ENCODE results near the gene KDM3A. TPM values are rescaled to one million over a fixed set of nuclear protein-coding genes. Genes with fewer than 3 reads are reported as not detected.

The KDM3A gene
- total RNA-seq, 4 donors from 2014 or later = 37.3 to 68.6 (median 52.0) TPM

- H3K27me3 ChIP-seq = no peaks in the 10 kb centered on the region
- no peaks in the 10 kb centered on the region for H3K9me3 ChIP-seq
- no peak for DNase-seq (ENCODE audit: extremely low spot score)
- peaks cover 10 to 31% (median 24%) of the 10 kb centered on the region in 4 donors for H3K4me1 ChIP-seq
- TF ChIP-seq EP300 (IDR thresholded peaks at IDR 0.05) = no peak
- no peak for TF ChIP-seq POLR2AphosphoS5 (IDR thresholded peaks at IDR 0.05)
- no peak for TF ChIP-seq CTCF (IDR thresholded peaks at IDR 0.05)
- no peak for TF ChIP-seq POLR2A (IDR thresholded peaks at IDR 0.05; ENCODE audit: low read depth)
- H3K4me3 ChIP-seq = no peak overlapping the region
- H3K36me3 ChIP-seq = peaks cover 55 to 98% (median 89%) of the 10 kb centered on the region in 4 donors
- intact Hi-C loops (cut with DNase I) = no loop called here
- 100% methylated on average over 1 of the region's 1 CpG for WGBS
- no peak overlapping the region for H3K27ac ChIP-seq (replicated peaks in 1 of 4)
Measured at GRCh38 chr2:86470890-86471289, 29.7 kb downstream of the KDM3A start.

- H3K36me3 ChIP-seq = peaks cover 47 to 95% (median 85%) of the 10 kb centered on the region in 4 donors
- H3K9me3 ChIP-seq = no peaks in the 10 kb centered on the region
- no peaks in the 10 kb centered on the region for H3K27me3 ChIP-seq
- TF ChIP-seq CTCF (IDR thresholded peaks at IDR 0.05) (no peak), POLR2AphosphoS5 (IDR thresholded peaks at IDR 0.05) (no peak), POLR2A (IDR thresholded peaks at IDR 0.05; ENCODE audit: low read depth) (no peak), EP300 (IDR thresholded peaks at IDR 0.05) (no peak)
- peaks cover 17 to 29% (median 23%) of the 10 kb centered on the region in 4 donors for H3K4me1 ChIP-seq
- no peak for DNase-seq (ENCODE audit: extremely low spot score)
- no peak overlapping the region for H3K4me3 ChIP-seq
- WGBS = 96% methylated on average over 6 of the region's 6 CpGs
- intact Hi-C loops (cut with DNase I) = no loop called here
- H3K27ac ChIP-seq (replicated peaks in 1 of 4) = no peak overlapping the region
Measured at GRCh38 chr2:86471637-86472036, 30.5 kb downstream of the KDM3A start.

- H3K36me3 ChIP-seq = peaks cover 55 to 96% (median 79%) of the 10 kb centered on the region in 4 donors
- no peak for DNase-seq (ENCODE audit: extremely low spot score)
- H3K27me3 ChIP-seq = no peaks in the 10 kb centered on the region
- intact Hi-C loops (cut with DNase I) = no loop called here
- H3K4me3 ChIP-seq = no peak overlapping the region
- H3K9me3 ChIP-seq = no peaks in the 10 kb centered on the region
- no peak overlapping the region for H3K27ac ChIP-seq (replicated peaks in 1 of 4)
- H3K4me1 ChIP-seq = peaks cover 27 to 42% (median 35%) of the 10 kb centered on the region in 4 donors
- TF ChIP-seq CTCF (IDR thresholded peaks at IDR 0.05) (no peak), EP300 (IDR thresholded peaks at IDR 0.05) (no peak), POLR2AphosphoS5 (IDR thresholded peaks at IDR 0.05) (no peak), POLR2A (IDR thresholded peaks at IDR 0.05; ENCODE audit: low read depth) (no peak)
Measured at GRCh38 chr2:86476092-86476491, 34.9 kb downstream of the KDM3A start.

GRCh38 chr2:86476918-86477317 is 35.7 kb downstream of the KDM3A start:
- Histone ChIP-seq H3K27me3 (no peaks in the 10 kb centered on the region), H3K4me3 (no peak overlapping the region), H3K9me3 (no peaks in the 10 kb centered on the region), H3K36me3 (peaks cover 48 to 95% (median 80%) of the 10 kb centered on the region in 4 donors), H3K27ac (replicated peaks in 1 of 4) (no peak overlapping the region), H3K4me1 (peaks cover 35 to 51% (median 41%) of the 10 kb centered on the region in 4 donors)
- intact Hi-C loops (cut with DNase I) = no loop called here
- DNase-seq (ENCODE audit: extremely low spot score) = no peak
- WGBS = 93% methylated on average over 3 of the region's 3 CpGs
- TF ChIP-seq POLR2A (IDR thresholded peaks at IDR 0.05; ENCODE audit: low read depth) (no peak), POLR2AphosphoS5 (IDR thresholded peaks at IDR 0.05) (no peak), CTCF (IDR thresholded peaks at IDR 0.05) (no peak), EP300 (IDR thresholded peaks at IDR 0.05) (no peak)

- no peak overlapping the region for H3K4me3 ChIP-seq
- TF ChIP-seq CTCF (IDR thresholded peaks at IDR 0.05) (no peak), POLR2AphosphoS5 (IDR thresholded peaks at IDR 0.05) (no peak), EP300 (IDR thresholded peaks at IDR 0.05) (no peak), POLR2A (IDR thresholded peaks at IDR 0.05; ENCODE audit: low read depth) (no peak)
- H3K36me3 ChIP-seq = peaks cover 52 to 95% (median 81%) of the 10 kb centered on the region in 4 donors
- peaks cover 40 to 55% (median 44%) of the 10 kb centered on the region in 4 donors for H3K4me1 ChIP-seq
- intact Hi-C loops (cut with DNase I) = no loop called here
- no peaks in the 10 kb centered on the region for H3K27me3 ChIP-seq
- no peaks in the 10 kb centered on the region for H3K9me3 ChIP-seq
- no peak for DNase-seq (ENCODE audit: extremely low spot score)
- no peak overlapping the region for H3K27ac ChIP-seq (replicated peaks in 1 of 4)
Measured at GRCh38 chr2:86477349-86477748, 36.2 kb downstream of the KDM3A start.
